A549 (cell line): Measurements from ENCODE around the gene TAF4B.

Source experiments
- ATOH8 ChIP-seq: fragments of 250-450 bp; sonication (Bioruptor Pico); IDR thresholded peaks from 2 replicates; pipeline ENCODE4 v1.5.0; 2020; ENCODE audit warnings: low read depth, mild to moderate bottlenecking, moderate library complexity
- CTCF ChIP-seq: fragments of >200 bp; sonication (Bioruptor Twin); formaldehyde crosslinking; IDR thresholded peaks from 3 replicates; pipeline ENCODE4 v1.5.1; 2016
- E2F6 ChIP-seq: IDR thresholded peaks from 2 replicates; pipeline ENCODE4 v1.6.1; 2012; ENCODE audit warnings: low read depth, borderline replicate concordance
- ELK1 ChIP-seq: fragments of 150-350 bp; IDR thresholded peaks from 2 replicates; pipeline ENCODE4 v1.6.1; 2014; ENCODE audit warnings: low read depth, mild to moderate bottlenecking, low read length
- EP300 ChIP-seq, 2 experiments: fragments of >200 bp; sonication (Bioruptor Twin); formaldehyde crosslinking; IDR thresholded peaks; 2 replicates in 1 of 2; 3 replicates in 1 of 2; pipeline ENCODE4 v1.6.1; 2016 to 2017
- ESRRA ChIP-seq: fragments of 150-350 bp; IDR thresholded peaks from 2 replicates; pipeline ENCODE4 v1.6.1; 2014; ENCODE audit warnings: mild to moderate bottlenecking, low read length, borderline replicate concordance
- JUNB ChIP-seq: fragments of >200 bp; sonication (Bioruptor Twin); formaldehyde crosslinking; IDR thresholded peaks from 2 replicates; pipeline ENCODE4 v1.6.1; 2016
- KDM1A ChIP-seq: fragments of 200-600 bp; sonication (generic); IDR thresholded peaks from 2 replicates; pipeline ENCODE4 v1.6.1; 2016; ENCODE audit warnings: low read depth, mild to moderate bottlenecking
- POLR2A ChIP-seq: IDR thresholded peaks from 2 replicates; pipeline ENCODE4 v1.6.1; 2012; ENCODE audit warnings: mild to moderate bottlenecking, low read length
- RAD21 ChIP-seq, 2 experiments: fragments of >200 bp in 1 of 2; sonication (Bioruptor Twin) in 1 of 2; formaldehyde crosslinking in 1 of 2; IDR thresholded peaks in 1 of 2; conservative IDR thresholded peaks in 1 of 2; 2 replicates in 1 of 2; 3 replicates in 1 of 2; pipeline ENCODE4 v1.6.1; 2012 to 2018; ENCODE audit warnings: inconsistent platforms in 1 of 2
- REST ChIP-seq: fragments of 200-600 bp; sonication (generic); IDR thresholded peaks from 2 replicates; pipeline ENCODE4 v1.6.1; 2016; ENCODE audit warnings: antibody characterized with exemption, mild to moderate bottlenecking, moderate library complexity
- SMC3 ChIP-seq: fragments of >200 bp; sonication (Bioruptor Twin); formaldehyde crosslinking; IDR thresholded peaks from 3 replicates; pipeline ENCODE4 v1.6.1; 2018; ENCODE audit warnings: inconsistent platforms
- SREBF2 ChIP-seq: fragments of 450-650 bp; IDR thresholded peaks from 2 replicates; pipeline ENCODE4 v1.6.1; 2014; ENCODE audit warnings: mild to moderate bottlenecking, moderate library complexity
- USF2 ChIP-seq: fragments of 450-650 bp; IDR thresholded peaks from 2 replicates; pipeline ENCODE4 v1.6.1; 2014; ENCODE audit warnings: antibody characterized with exemption

- TF ChIP-seq EP300 (IDR thresholded peaks at IDR 0.05) (no peak), KDM1A (no peak), CTCF (no peak), JUNB (no peak), POLR2A (no peak), ESRRA (no peak), RAD21 (conservative IDR thresholded peaks at IDR 0.05 in 1 of 2, IDR thresholded peaks at IDR 0.05 in 1 of 2) (no peak), REST (no peak), SMC3 (no peak), USF2 (no peak), ATOH8 (CRISPR knock-in tag) (no peak), SREBF2 (no peak), ELK1 (no peak), E2F6 (no peak)
These were observed 170.8 kb downstream of the TAF4B start for GRCh38 chr18:26397019-26397418.
